Smooth muscle cell of the brain vasculature (primary cell): ENCODE measurements around the gene FUT4.
"Not testable (repeated sequence)": the region's sequence is repeated elsewhere in the genome, so short reads cannot be mapped to it uniquely, and the experiment has no call there.

Source experiments
- DNase-seq: peaks from one replicate; pipeline ENCODE4 v3.0.0-alpha.2; 2012; ENCODE audit warnings: low read depth, low spot score

Gene FUT4

DNA sequence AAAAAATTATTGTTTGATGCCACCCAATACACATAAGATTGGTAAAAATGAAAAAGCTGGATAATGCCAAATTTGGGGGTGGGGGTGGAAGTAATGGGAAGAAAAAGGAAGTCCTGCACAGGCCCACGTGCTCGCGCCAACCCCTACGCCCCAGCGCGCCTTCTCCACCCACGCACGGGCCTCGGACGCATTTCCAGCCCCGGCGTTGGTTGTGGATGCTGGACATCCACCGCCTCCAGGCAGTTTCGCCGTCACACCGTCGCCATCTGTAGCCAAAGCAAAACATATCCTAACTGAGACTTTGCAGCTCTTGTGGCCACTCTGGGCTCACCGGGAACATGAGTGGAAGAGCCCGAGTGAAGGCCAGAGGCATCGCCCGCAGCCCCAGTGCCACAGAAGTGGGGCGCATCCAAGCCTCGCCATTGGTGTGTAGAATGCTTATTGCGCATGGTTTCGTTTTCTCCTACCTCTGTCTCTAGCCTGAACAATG, 23.5 kb downstream of the FUT4 start, which contains the start of gene PIWIL4:
Gene PIWIL4 (plus strand): TSS at position 188 of the 490 bp plus-strand sequence. CDS start 151 bp downstream, at position 339.
- no peak for DNase-seq

DNA sequence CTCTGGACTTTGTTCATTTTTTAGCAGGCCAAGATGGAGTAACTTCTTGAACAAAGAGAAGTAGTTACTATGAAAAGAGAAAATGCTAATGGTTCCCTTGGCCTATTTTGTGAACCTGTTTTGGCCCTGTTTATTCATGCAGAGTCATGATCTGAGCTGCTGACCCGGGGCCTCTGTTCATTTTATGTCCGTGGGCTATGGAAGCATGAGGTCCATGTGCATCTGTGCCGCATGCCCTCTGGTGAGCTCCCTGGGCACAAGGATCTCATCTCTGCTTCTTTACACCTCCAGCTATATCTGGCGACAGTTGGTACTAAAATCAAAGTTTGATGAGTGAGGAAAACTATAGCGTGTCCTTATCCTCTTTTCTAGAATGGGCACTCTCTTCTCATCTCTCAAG, 24.5 kb downstream of the FUT4 start:
- DNase-seq, result no peak

DNA sequence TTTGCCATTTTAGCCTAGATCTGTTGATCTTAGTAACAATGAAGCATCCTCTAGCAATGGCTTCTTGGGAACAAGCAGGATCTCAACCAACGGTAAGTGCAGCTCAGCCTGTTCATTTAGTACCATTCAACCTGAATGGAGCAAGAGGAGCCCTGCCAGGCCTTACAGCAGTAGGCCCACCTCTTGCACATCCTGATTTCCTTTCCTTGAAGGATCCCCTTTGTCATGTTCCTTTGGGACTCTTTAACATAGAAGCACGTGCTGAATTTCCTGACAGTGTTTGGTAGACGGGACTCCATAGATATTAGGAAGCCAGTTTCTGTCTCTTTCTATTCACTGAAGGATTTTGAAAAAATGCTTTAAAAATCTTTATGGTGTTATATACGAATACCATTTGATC, 25.0 kb downstream of the FUT4 start:
- no peak for DNase-seq

DNA sequence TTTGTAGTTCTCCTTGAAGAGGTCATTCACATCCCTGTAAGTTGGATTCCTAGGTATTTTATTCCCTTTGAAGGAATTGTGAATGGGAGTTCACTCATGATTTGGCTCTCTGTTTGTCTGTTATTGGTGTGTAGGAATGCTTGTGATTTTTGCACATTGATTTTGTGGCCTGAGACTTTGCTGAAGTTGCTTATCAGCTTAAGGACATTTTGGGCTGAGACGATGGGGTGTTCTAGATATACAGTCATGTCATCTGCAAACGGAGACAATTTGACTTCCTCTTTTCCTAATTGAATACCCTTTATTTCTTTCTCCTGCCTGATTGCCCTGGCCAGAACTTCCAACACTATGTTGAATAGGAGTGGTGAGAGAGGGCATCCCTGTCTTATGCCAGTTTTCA, 29.3 kb downstream of the FUT4 start:
- DNase-seq, result not testable (repeated sequence)

DNA sequence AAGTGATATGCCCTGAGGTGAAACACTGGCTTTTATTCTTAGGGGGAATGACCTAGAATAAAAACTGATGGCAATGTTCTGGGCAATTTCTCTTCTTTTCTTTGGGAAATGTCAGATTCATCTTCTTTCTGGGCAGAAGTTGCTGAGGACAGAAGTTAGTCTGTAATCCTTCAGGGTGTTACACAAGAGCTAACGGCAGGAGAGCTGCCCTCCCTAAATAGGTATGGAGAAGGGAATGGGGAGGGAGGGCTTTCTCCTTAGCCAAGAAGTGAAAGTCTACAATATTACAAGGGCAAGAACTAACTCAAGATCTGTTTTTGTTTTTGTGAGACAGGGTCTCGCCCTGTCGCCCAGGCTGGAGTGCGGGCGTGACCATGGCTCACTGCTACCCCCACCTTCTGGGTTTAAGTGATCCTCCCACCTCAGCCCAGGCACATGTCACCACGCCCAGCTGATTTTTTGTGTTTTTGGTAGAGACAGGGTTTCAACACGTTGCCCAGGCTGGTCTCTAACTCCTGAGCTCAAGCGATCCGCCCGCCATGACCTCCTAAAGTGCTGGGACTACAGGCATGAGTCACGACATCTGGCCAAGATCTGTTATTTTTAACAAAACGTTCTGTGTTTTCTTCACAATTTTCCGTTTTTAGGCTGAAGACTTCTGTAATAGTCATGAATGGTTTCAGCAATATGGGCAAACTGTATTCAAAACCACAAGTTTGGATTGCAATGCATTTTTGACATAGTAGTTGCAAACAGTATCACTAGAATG, 30.7 kb downstream of the FUT4 start:
- DNase-seq, result no peak

DNA sequence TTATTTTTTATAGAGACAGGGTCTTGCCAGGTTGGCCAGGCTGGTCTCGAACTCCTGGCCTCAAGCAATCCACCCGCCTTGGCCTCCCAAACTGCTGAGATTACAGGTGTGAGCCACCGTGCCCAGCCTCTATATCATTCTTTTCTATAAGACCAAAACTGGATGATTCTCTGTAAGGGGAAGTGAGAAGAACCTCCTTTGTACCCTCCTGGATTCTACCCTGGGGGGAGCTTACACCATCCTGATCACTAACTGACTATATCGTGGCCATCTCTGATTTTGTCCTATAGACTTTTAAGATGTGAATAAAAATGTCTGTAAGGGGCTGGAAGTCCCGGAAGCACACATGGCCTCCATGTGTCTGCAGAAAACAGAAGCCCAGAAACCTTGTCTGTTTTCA, 32.6 kb downstream of the FUT4 start:
- no peak for DNase-seq

DNA sequence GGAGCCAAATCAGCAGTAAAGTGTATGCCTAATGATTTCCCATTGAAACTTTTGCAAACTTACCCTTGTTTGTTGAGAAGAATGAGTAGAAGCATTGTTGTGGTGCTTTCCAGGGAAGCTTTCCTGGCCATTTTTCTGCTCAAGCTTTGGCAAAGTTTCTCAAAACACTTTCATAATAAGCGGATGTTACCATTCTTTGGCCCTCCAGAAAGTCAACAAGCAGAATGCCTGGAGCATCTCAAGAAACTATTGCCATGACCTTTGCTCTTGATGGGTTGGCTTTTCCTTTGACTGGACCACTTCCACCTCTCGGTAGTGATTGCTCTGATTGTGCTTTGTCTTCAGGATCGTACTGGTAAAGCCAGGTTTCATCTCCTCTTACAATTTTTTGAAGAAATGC, 34.1 kb downstream of the FUT4 start:
- no peak for DNase-seq

DNA sequence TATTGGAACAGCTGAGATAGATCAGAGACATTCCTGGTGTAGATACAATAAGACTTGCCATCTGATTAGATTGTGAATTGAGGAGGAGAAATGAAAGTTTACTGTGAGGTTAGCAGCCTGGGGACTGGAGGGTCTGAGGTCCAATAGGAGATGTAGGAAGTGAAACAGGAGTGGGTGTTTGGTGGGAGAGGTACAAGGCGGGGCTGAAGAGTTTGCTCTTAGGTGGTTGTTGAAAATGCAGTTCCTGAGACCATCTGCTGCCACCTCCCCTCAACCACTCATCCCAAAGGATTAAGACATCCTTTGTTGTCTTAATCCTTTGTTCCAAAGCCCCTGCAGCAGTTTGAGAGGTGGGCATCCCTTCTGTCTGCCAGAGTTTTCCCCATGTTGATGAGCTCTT, 38.2 kb downstream of the FUT4 start:
- no peak for DNase-seq

DNA sequence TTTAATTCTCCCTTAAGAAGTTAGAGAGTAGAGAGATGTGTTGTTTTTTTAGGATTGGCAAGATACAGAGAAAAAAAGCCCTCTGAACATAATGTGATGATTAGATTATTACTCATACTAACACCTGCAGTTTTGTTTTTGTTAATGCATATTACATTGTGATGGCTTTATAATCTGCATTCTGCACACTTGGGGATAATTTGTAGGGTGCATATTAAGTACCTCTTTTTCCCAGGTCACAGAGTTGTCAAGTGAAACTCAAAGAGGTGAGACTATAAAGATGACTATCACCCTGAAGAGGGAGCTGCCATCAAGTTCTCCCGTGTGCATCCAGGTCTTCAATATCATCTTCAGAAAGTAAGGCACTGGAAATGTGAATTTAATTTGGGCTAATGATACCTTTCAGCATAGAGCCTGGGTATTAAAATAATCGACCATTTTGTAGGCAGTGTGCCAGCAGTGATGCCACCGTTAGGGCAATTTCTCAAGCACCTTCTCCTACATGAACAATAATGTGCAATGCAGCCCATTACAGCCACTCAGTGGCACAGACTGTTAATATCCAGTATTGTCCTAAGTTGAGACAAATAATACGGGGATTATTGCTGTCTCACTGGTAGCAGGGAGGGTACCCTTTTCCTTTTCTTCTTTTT, 39.6 kb downstream of the FUT4 start:
- no peak for DNase-seq

DNA sequence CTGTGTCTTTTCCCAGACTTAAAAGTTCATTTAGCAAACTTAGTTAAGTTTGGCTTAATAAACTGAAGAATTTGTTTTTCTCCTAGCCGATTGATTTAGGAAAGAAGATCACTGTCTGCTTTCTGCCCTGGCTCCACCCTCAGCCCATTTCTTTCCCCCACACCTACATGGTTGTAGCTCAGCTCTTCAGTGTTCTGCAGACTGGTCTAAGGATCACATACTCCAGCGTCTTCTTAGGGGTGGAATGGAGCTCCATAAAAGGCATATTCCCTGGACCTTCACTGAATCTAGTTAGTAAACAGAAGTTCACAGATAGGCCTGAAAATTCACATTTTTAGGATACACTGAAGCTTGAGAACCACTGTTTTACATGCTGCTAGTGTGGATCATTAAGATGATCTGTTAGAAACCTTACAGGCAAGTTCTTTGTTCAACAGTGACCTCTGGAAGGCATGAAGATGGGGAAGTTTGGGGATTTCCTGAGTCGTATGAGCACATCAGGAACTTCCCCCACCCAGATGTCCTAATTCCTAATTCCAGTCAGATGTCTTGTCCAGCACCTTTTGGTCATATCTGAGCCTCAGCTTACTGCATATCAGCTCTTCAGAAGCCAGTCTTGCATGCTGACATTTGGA, 40.3 kb downstream of the FUT4 start:
- DNase-seq, result no peak

DNA sequence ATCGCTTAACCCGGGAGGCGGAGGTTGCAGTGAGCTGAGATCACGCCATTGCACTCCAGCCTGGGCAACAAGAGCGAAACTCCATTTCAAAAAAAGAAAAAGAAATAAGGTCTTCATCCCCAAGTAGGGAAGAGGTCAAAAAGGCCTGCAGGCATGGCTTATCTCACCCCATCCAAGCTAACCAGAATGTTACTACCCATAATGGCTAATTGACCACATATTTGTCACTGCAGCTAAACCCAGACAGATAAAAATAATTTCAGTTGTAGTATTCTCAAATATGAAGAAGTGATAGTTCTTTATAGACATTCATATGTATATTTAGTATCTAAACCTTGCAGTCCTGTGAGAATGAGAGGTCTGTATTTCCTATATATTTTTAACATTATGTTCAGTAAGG, 41.3 kb downstream of the FUT4 start:
- no peak for DNase-seq

DNA sequence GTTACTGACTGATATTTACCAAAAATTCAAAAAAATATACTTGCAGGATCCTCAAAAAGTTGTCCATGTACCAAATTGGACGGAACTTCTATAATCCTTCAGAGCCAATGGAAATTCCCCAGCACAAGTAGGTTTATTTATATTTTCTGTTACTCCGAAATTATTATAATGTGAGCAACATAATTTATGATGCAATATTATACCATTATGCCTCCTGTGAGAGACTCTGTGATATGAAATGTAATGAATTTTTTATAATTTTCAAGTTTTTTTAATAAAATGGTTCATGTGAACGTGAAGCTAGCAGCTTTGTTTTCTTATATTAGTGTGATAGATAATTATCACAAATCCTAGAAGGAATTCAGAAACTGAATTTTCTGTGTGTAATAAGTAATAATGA, 41.7 kb downstream of the FUT4 start:
- DNase-seq, result no peak

DNA sequence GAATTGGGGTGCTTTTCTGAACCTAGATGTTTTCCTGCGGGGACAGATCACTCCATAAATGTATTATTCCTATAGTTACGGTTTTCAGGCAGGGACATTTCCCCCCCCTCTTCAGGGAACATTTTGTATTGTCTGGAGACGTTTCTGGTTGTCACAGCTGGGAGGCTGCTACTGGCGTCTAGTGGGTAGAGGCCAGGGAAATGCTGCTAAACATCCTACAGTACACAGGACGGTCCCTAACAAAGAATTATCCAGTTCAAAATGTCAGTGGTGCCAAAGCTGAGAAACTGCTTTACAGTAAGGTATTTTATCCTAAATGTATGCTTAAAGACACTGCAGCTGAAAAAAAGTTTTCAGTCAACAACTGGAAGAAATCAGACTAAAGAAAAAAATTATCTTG, 42.8 kb downstream of the FUT4 start:
- DNase-seq, result no peak

DNA sequence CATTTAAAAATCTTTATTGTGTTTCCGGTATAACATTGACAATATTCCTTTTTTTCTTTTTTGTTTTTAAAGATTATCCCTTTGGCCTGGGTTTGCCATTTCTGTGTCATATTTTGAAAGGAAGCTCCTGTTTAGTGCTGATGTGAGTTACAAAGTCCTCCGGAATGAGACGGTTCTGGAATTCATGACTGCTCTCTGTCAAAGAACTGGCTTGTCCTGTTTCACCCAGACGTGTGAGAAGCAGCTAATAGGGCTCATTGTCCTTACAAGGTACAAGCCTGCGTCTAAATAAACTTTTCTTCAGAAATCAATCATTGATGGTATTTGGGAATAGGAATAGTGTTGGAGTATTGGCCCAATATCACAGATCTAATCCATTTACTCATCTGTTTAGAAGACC, 43.3 kb downstream of the FUT4 start:
- DNase-seq, result no peak

DNA sequence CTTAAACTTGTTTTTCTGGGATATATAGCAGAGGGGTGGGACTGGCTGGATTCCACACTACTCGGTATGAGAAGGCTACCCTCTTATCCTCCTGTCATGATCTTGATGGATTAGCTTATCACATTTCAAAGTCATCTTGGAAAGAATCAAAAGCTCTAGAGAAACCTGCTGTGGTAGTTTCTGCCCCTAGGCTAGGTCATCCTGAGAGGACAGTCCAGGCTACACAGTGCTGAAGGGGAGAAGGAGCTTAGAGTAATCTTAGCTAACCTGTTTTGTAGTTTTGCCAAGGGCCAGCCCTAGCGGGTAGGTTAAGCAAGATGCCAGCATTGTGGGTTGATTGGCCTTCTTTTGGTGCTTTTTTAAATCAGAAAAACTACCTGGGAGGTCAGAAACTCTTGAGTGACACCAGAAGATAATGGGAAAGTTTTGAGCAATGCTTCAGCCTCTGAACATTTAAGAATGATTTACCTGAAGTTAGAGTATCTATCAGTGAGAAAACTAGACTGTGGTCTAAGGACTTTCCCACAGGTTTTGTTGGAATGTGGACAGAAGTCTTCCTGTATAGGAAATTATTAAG, 44.7 kb downstream of the FUT4 start:
- DNase-seq, result no peak

DNA sequence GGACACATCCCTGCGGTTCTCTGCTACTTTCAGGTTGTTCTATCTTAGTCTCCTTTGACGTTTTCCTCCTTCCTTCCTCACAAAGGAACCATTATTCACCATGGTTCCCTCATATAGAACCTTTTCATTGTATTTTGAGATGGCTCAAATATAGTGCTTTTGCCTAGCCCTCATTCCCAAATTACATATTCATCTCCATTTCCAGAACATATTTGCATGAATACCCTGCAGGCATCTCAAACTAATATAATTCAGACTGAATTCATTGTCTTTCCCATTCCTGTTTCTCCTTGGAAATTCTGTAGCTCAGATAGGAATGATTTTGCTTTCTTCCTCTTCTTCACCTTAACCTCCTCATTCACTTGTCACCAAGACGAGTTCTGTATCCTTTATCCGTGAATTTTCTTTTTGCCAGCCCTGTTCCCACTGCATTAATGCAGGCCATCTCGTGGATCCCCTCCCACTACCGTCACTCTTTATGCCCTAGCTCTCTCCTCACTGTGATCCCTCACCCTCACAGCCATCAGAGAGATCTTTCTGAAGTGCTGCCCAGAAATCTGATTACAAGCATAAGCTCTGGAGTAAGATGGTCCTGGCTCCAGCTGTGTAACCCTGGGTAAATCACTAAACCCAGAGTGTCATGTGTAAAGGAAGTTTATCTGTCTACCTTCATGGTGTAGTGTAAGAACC, 46.8 kb downstream of the FUT4 start:
- DNase-seq, result no peak

DNA sequence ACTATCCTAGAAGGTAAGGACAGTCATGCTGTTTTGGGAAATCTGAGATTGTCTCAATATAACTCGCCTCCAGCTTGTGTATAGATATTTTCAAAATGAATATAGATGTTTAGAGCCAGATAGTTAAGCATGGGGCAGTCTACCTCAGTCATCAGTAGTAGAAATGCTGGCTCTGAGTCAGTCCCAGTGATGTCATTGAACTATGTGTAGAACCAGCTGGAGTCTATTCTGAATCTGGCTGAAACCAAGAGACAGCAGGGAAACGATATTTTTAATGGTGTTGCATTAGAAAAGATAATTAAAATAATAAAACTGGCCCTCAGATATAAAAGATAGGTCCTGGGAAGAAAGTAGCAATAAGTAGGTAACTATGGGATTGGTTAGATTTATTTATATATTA, 49.3 kb downstream of the FUT4 start:
- no peak for DNase-seq

DNA sequence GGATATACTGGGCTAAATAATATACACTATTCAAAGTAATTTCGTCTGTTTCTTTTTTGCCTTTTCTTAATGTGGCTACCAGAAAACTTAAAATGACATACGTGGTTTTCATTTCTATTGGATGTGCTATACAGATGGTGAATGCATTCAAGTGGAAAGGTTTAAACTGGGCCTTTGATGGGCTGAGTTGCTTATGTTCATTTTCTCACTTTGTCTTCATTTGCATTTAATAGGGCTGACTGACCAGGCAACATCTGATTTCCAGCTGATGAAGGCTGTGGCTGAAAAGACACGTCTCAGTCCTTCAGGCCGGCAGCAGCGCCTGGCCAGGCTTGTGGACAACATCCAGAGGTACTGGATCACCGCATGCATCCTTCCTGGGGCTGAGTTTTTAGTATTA, 51.4 kb downstream of the FUT4 start:
- DNase-seq, result no peak

DNA sequence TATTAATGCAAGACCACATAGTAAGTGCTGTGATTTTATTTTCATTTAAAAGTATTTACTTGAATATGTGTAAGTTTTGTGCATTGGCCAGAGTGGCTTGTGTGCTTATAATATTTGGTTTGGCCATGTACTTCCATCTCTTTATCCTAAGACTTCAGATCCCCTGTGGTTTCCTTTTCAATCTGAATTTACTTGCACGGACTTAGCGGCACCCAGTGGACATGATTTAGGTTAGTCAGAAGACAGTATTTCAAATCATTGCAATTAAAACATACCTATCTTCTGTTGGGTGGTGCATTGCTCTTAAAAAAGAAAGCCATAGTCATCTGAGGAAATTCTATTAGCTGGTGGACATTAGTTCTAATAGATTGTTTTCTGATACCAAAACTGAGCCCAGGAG, 54.2 kb downstream of the FUT4 start:
- DNase-seq, result no peak
